H9 (cell line): ENCODE measurements around the gene MAD1L1. TPM values are rescaled to one million over a fixed set of nuclear protein-coding genes. Genes with fewer than 3 reads are reported as not detected.

Experiments
- DNase-seq: peaks from one replicate; pipeline ENCODE4 v3.0.0-alpha.2; 2017
- H2AFZ ChIP-seq: one replicate; pipeline ENCODE4 v1.6.1; 2013; ENCODE audit warnings: mild to moderate bottlenecking, low read length, control low read depth, moderate library complexity
- H2AK5ac ChIP-seq: 2 replicates; pipeline ENCODE4 v1.6.1; 2013; ENCODE audit warnings: low read length, control low read depth, mixed read lengths; ENCODE audit not compliant: insufficient read length
- H2BK120ac ChIP-seq: one replicate; pipeline ENCODE4 v1.6.1; 2013; ENCODE audit warnings: low read depth, mild to moderate bottlenecking, low read length, control low read depth, inconsistent platforms; ENCODE audit not compliant: poor library complexity, severe bottlenecking
- H2BK12ac ChIP-seq: 2 replicates; pipeline ENCODE4 v1.6.1; 2013; ENCODE audit warnings: low read length, control low read depth, mixed read lengths, low read depth; ENCODE audit not compliant: insufficient read length
- H2BK15ac ChIP-seq: 2 replicates; pipeline ENCODE4 v1.6.1; 2013; ENCODE audit warnings: low read depth, low read length, control low read depth
- H2BK20ac ChIP-seq: one replicate; pipeline ENCODE4 v1.6.1; 2013; ENCODE audit warnings: low read depth, mild to moderate bottlenecking, low read length, control low read depth, inconsistent platforms; ENCODE audit not compliant: poor library complexity, severe bottlenecking
- H2BK5ac ChIP-seq: 2 replicates; pipeline ENCODE4 v1.6.1; 2013; ENCODE audit warnings: low read length, control low read depth, mixed read lengths; ENCODE audit not compliant: insufficient read length
- H3K14ac ChIP-seq: 2 replicates; pipeline ENCODE4 v1.6.1; 2013; ENCODE audit warnings: low read length, control low read depth; ENCODE audit not compliant: insufficient read depth
- H3K18ac ChIP-seq: 2 replicates; pipeline ENCODE4 v1.6.1; 2013; ENCODE audit warnings: low read depth, mild to moderate bottlenecking, mixed read lengths, low read length, control low read depth; ENCODE audit not compliant: insufficient read length
- H3K23ac ChIP-seq: 2 replicates; pipeline ENCODE4 v1.6.1; 2013; ENCODE audit warnings: low read length, control low read depth, mixed read lengths, low read depth; ENCODE audit not compliant: insufficient read length
- H3K23me2 ChIP-seq: 2 replicates; pipeline ENCODE4 v1.6.1; 2013; ENCODE audit warnings: low read depth, mild to moderate bottlenecking, mixed read lengths, low read length, control low read depth; ENCODE audit not compliant: insufficient read length, poor library complexity, severe bottlenecking
- H3K27ac ChIP-seq: 2 replicates; pipeline ENCODE4 v1.5.1; 2013; ENCODE audit warnings: low read length, control low read depth, mixed read lengths, low read depth; ENCODE audit not compliant: insufficient read length
- H3K27me3 ChIP-seq: 2 replicates; pipeline ENCODE4 v1.6.1; 2013; ENCODE audit warnings: low read length, control low read depth, inconsistent platforms; ENCODE audit not compliant: insufficient read depth
- H3K4ac ChIP-seq: 2 replicates; pipeline ENCODE4 v1.6.1; 2013; ENCODE audit warnings: low read depth, mild to moderate bottlenecking, control low read depth, inconsistent platforms, low read length, moderate library complexity
- H3K4me1 ChIP-seq: 2 replicates; pipeline ENCODE4 v1.6.1; 2013; ENCODE audit warnings: low read length, control low read depth, inconsistent platforms; ENCODE audit not compliant: insufficient read depth
- H3K4me2 ChIP-seq: 2 replicates; pipeline ENCODE4 v1.6.1; 2013; ENCODE audit warnings: low read length, control low read depth, mixed read lengths; ENCODE audit not compliant: insufficient read length, insufficient read depth
- H3K56ac ChIP-seq: 2 replicates; pipeline ENCODE4 v1.6.1; 2013; ENCODE audit warnings: low read depth, mild to moderate bottlenecking, mixed read lengths, low read length, control low read depth; ENCODE audit not compliant: insufficient read length
- H3K79me1 ChIP-seq: 2 replicates; pipeline ENCODE4 v1.6.1; 2013; ENCODE audit warnings: low read depth, mild to moderate bottlenecking, moderate library complexity, low read length, control low read depth, inconsistent platforms; ENCODE audit not compliant: insufficient read depth, poor library complexity, severe bottlenecking
- H3K79me2 ChIP-seq: 2 replicates; pipeline ENCODE4 v1.6.1; 2013; ENCODE audit warnings: low read length, control low read depth, inconsistent platforms; ENCODE audit not compliant: insufficient read depth
- H3K9ac ChIP-seq: 2 replicates; pipeline ENCODE4 v1.6.1; 2013; ENCODE audit warnings: low read length, control low read depth, mixed read lengths; ENCODE audit not compliant: insufficient read length; ENCODE audit errors: extremely low read depth
- H3K9me3 ChIP-seq: one replicate; pipeline ENCODE4 v1.6.1; 2013; ENCODE audit warnings: low read depth, low read length, inconsistent platforms; ENCODE audit not compliant: control insufficient read depth
- H3T11ph ChIP-seq: one replicate; pipeline ENCODE4 v1.6.1; 2013; ENCODE audit warnings: mild to moderate bottlenecking, low read length, control low read depth, inconsistent platforms
- H4K20me1 ChIP-seq: one replicate; pipeline ENCODE4 v1.6.1; 2013; ENCODE audit not compliant: control insufficient read depth, insufficient read length, insufficient read depth
- H4K5ac ChIP-seq: 2 replicates; pipeline ENCODE4 v1.6.1; 2013; ENCODE audit warnings: low read depth, mild to moderate bottlenecking, mixed read lengths, low read length, control low read depth; ENCODE audit not compliant: insufficient read length
- H4K8ac ChIP-seq: replicated peaks from 2 replicates; pipeline ENCODE4 v1.6.1; 2013; ENCODE audit warnings: low read length, control low read depth, mixed read lengths, low read depth; ENCODE audit not compliant: insufficient read length
- H4K91ac ChIP-seq: 2 replicates; pipeline ENCODE4 v1.6.1; 2013; ENCODE audit warnings: low read depth, mild to moderate bottlenecking, moderate library complexity, mixed read lengths, low read length, control low read depth; ENCODE audit not compliant: insufficient read length
- H3K27ac Mint-ChIP-seq, 3 experiments: 2 replicates in 2 of 3; 3 replicates in 1 of 3; pipeline ENCODE4 v1.8.0; 2020 to 2021; ENCODE audit warnings: mixed read lengths in 3 of 3, mild to moderate bottlenecking in 1 of 3, moderate library complexity in 1 of 3
- H3K27me3 Mint-ChIP-seq: 2 replicates; pipeline ENCODE4 v1.8.0; 2021; ENCODE audit warnings: low read depth, mild to moderate bottlenecking, moderate library complexity, mixed read lengths
- H3K36me3 Mint-ChIP-seq, 3 experiments: 2 replicates in 2 of 3; 3 replicates in 1 of 3; pipeline ENCODE4 v1.8.0; 2020 to 2021; ENCODE audit warnings: low read depth in 3 of 3, mixed read lengths in 3 of 3; ENCODE audit not compliant: insufficient read depth in 1 of 3
- H3K4me1 Mint-ChIP-seq, 2 experiments: 2 replicates each; pipeline ENCODE4 v1.8.0; 2020; ENCODE audit warnings: mixed read lengths in 2 of 2
- H3K4me3 Mint-ChIP-seq, 2 experiments: 2 replicates in 1 of 2; 3 replicates in 1 of 2; pipeline ENCODE4 v1.8.0; 2020 to 2021; ENCODE audit warnings: mild to moderate bottlenecking in 2 of 2, mixed read lengths in 2 of 2, moderate library complexity in 1 of 2
- H3K9me3 Mint-ChIP-seq, 2 experiments: 2 replicates in 1 of 2; 3 replicates in 1 of 2; pipeline ENCODE4 v1.8.0; 2020; ENCODE audit warnings: mild to moderate bottlenecking in 2 of 2, mixed read lengths in 2 of 2, moderate library complexity in 1 of 2
- CTCF ChIP-seq: fragments of 200-600 bp; sonication (generic); conservative IDR thresholded peaks from 3 replicates; pipeline ENCODE4 v1.8.0; 2021; ENCODE audit warnings: antibody characterized with exemption, mild to moderate bottlenecking
- WGBS: extraction: QIAGEN DNeasy Blood & Tissue Kit; methylation state at CpG from one replicate; pipeline ENCODE4 v1.1.7; 2013; ENCODE audit warnings: missing lambda C conversion rate, low lambda C conversion rate, mixed read lengths; ENCODE audit not compliant: insufficient read length; ENCODE audit errors: extremely low coverage; 5-methylcytosine and 5-hydroxymethylcytosine counted together
- total RNA-seq: library from RNA; stranded (reverse); gene quantifications from 2 replicates; pipeline ENCODE4 v1.2.1, GENCODE V29; 2021

Gene MAD1L1
- total RNA-seq, 1 experiment from 2014 or later = 39.0 TPM

- H3K79me1 ChIP-seq = peaks cover 8% of the 10 kb centered on the region
- H3K23ac ChIP-seq = no peak overlapping the region
- no peak overlapping the region for H3K27ac Mint-ChIP-seq
- no peaks in the 10 kb centered on the region for H3K4me1 ChIP-seq
- H3K9ac ChIP-seq = no peak overlapping the region
- no peak overlapping the region for H3K18ac ChIP-seq
- no peak overlapping the region for H2AFZ ChIP-seq
- no peak overlapping the region for H3K4ac ChIP-seq
- no peak overlapping the region for H3K4me3 Mint-ChIP-seq
- H3T11ph ChIP-seq = no peak overlapping the region
- no peaks in the 10 kb centered on the region for H3K4me1 Mint-ChIP-seq
- no peak overlapping the region for H4K91ac ChIP-seq
- no peak for TF ChIP-seq CTCF
- no peak overlapping the region for H2BK20ac ChIP-seq
- no peak overlapping the region for H3K14ac ChIP-seq
- no peak overlapping the region for H2BK15ac ChIP-seq
- H2BK12ac ChIP-seq = no peak overlapping the region
- no peaks in the 10 kb centered on the region for H3K9me3 ChIP-seq
- H2AK5ac ChIP-seq = no peak overlapping the region
- H3K36me3 Mint-ChIP-seq = peaks cover 31 to 79% (median 72%) of the 10 kb centered on the region in 3 experiments; a peak in 6 of 7 replicates
- no peak overlapping the region for H4K5ac ChIP-seq
- no peaks in the 10 kb centered on the region; the same call in 1 of the 2 replicates for H3K79me2 ChIP-seq
- no CpG with 5 or more reads among the region's 4 CpGs for WGBS
- no peak overlapping the region for H3K4me2 ChIP-seq
- no peak overlapping the region for H4K8ac ChIP-seq
- H3K9me3 Mint-ChIP-seq = no peaks in the 10 kb centered on the region
- no peaks in the 10 kb centered on the region for H3K23me2 ChIP-seq
- H3K27ac ChIP-seq = no peak overlapping the region
- H4K20me1 ChIP-seq = no peaks in the 10 kb centered on the region
- DNase-seq = no peak
- no peaks in the 10 kb centered on the region for H3K27me3 Mint-ChIP-seq
- H2BK120ac ChIP-seq = no peak overlapping the region
- H2BK5ac ChIP-seq = no peak overlapping the region
- H3K27me3 ChIP-seq = no peaks in the 10 kb centered on the region
- no peak overlapping the region for H3K56ac ChIP-seq
These were observed 7.8 kb downstream of the MAD1L1 start for GRCh38 chr7:2224934-2225333.
